NCI-H748 treated with DMSO at 0.1 percent for 48 hours (cell line): Measurements from ENCODE around the gene GNPTAB.

Source experiments
- DNase-seq: peaks from one replicate; lab custom pipeline; 2025; lab: John Stamatoyannopoulos, UW

Gene GNPTAB

GRCh38 chr12:101772012-101772775, 58.6 kb downstream of the GNPTAB start:
- no peak for DNase-seq

GRCh38 chr12:101769865-101770264, 60.9 kb downstream of the GNPTAB start:
- DNase-seq: peak; percentile 15

- no peak for DNase-seq
Observed at GRCh38 chr12:101768781-101769180, 62.0 kb downstream of the GNPTAB start.

GRCh38 chr12:101767537-101767936, 63.2 kb downstream of the GNPTAB start:
- no peak for DNase-seq

GRCh38 chr12:101764051-101764792, 66.5 kb downstream of the GNPTAB start:
- no peak for DNase-seq

- no peak for DNase-seq
Observed at GRCh38 chr12:101763246-101763931, 67.4 kb downstream of the GNPTAB start.

- DNase-seq: no peak
Observed at GRCh38 chr12:101761781-101762180, 69.0 kb downstream of the GNPTAB start.

GRCh38 chr12:101761350-101761749, 69.4 kb downstream of the GNPTAB start:
- DNase-seq: no peak

- no peak for DNase-seq
Observed at GRCh38 chr12:101759396-101760047, 71.2 kb downstream of the GNPTAB start.

GRCh38 chr12:101750152-101750551, 80.6 kb downstream of the GNPTAB start:
- no peak for DNase-seq

- DNase-seq: no peak
Observed at GRCh38 chr12:101749657-101750056, 81.1 kb downstream of the GNPTAB start.

GRCh38 chr12:101748907-101749306, 81.9 kb downstream of the GNPTAB start:
- DNase-seq: no peak

GRCh38 chr12:101747697-101748096, 83.1 kb downstream of the GNPTAB start:
- DNase-seq: no peak

- DNase-seq: no peak
Observed at GRCh38 chr12:101746661-101747060, 84.1 kb downstream of the GNPTAB start.

- DNase-seq: no peak
Observed at GRCh38 chr12:101746196-101746595, 84.6 kb downstream of the GNPTAB start.

GRCh38 chr12:101745481-101745880, 85.3 kb downstream of the GNPTAB start:
- no peak for DNase-seq

- DNase-seq: no peak
Observed at GRCh38 chr12:101743724-101744472, 86.9 kb downstream of the GNPTAB start.

- no peak for DNase-seq
Observed at GRCh38 chr12:101743242-101743641, 87.5 kb downstream of the GNPTAB start.

- no peak for DNase-seq
Observed at GRCh38 chr12:101740980-101741379, 89.8 kb downstream of the GNPTAB start.

- no peak for DNase-seq
Observed at GRCh38 chr12:101740566-101740965, 90.2 kb downstream of the GNPTAB start.

- DNase-seq: no peak
Observed at GRCh38 chr12:101738920-101739665, 91.7 kb downstream of the GNPTAB start, which contains the start of gene SYCP3. Gene SYCP3 (minus strand): TSS chr12:101739462. CDS start chr12:101737935, 1,527 bp downstream.
